Smooth muscle cell (in vitro differentiated cells): Measurements from ENCODE around the gene TBL1Y. TPM values are rescaled to one million over a fixed set of nuclear protein-coding genes. Genes with fewer than 3 reads are reported as not detected.

Experiments used
- DNase-seq: peaks from one replicate; lab custom pipeline; 2025; ENCODE audit not compliant: unreplicated experiment; lab: John Stamatoyannopoulos, UW
- H2AFZ ChIP-seq: fragments of 200-600 bp; sonication (generic); 2 replicates; pipeline ENCODE4 v1.6.0; 2016; ENCODE audit warnings: antibody characterized with exemption, low read depth, mild to moderate bottlenecking
- H3F3A ChIP-seq: fragments of 200-600 bp; sonication (generic); 2 replicates; pipeline ENCODE4 v1.6.0; 2017; ENCODE audit warnings: antibody characterized with exemption, low read depth
- H3K27ac ChIP-seq: fragments of 200-600 bp; sonication (generic); 2 replicates; pipeline ENCODE4 v1.5.1; 2016; ENCODE audit warnings: low read depth, mild to moderate bottlenecking
- H3K27me3 ChIP-seq: fragments of 200-600 bp; sonication (generic); 2 replicates; pipeline ENCODE4 v1.6.1; 2016; ENCODE audit warnings: low read depth, mild to moderate bottlenecking
- H3K36me3 ChIP-seq: fragments of 200-600 bp; sonication (generic); 2 replicates; pipeline ENCODE4 v1.5.1; 2016; ENCODE audit warnings: low read depth
- H3K4me1 ChIP-seq: fragments of 200-600 bp; sonication (generic); 2 replicates; pipeline ENCODE4 v1.5.1; 2016; ENCODE audit warnings: low read depth
- H3K4me2 ChIP-seq: fragments of 200-600 bp; sonication (generic); 2 replicates; pipeline ENCODE4 v1.6.0; 2016; ENCODE audit warnings: mild to moderate bottlenecking
- H3K4me3 ChIP-seq: fragments of 200-600 bp; sonication (generic); 2 replicates; pipeline ENCODE4 v1.5.1; 2016; ENCODE audit warnings: mild to moderate bottlenecking
- H3K79me2 ChIP-seq: fragments of 200-600 bp; sonication (generic); 2 replicates; pipeline ENCODE4 v1.6.0; 2016; ENCODE audit warnings: low read depth, mild to moderate bottlenecking
- H3K9ac ChIP-seq: fragments of 200-600 bp; sonication (generic); 2 replicates; pipeline ENCODE4 v1.6.0; 2016; ENCODE audit warnings: low read depth
- H3K9me3 ChIP-seq: fragments of 200-600 bp; sonication (generic); replicated peaks from 2 replicates; pipeline ENCODE4 v1.5.1; 2016; ENCODE audit warnings: low read depth
- H4K20me1 ChIP-seq: fragments of 200-600 bp; sonication (generic); 2 replicates; pipeline ENCODE4 v1.6.0; 2016; ENCODE audit warnings: low read depth
- CTCF ChIP-seq: fragments of 200-600 bp; sonication (generic); IDR thresholded peaks from 2 replicates; pipeline ENCODE4 v1.5.1; 2017; ENCODE audit warnings: borderline replicate concordance, mild to moderate bottlenecking, antibody characterized with exemption; ENCODE audit not compliant: insufficient read depth, poor library complexity, severe bottlenecking
- WGBS: methylation state at CpG from one replicate; pipeline ENCODE4 v1.1.7; 2016; ENCODE audit warnings: low lambda C conversion rate; 5-methylcytosine and 5-hydroxymethylcytosine counted together
- polyA plus RNA-seq: library from polyadenylated mRNA; unstranded; fragments of >200 nt; fragmentation: Nextera tagmentation; extraction: Ambion mirVana; gene quantifications from 2 replicates; pipeline ENCODE4 v1.2.1, GENCODE V29; 2016
- total RNA-seq: library from RNA; depleted of rRNA; stranded (reverse); fragments of >200 nt; gene quantifications from 2 replicates; pipeline ENCODE4 v1.2.3, GENCODE V29; 2014

Gene TBL1Y
- total and polyA plus RNA-seq, 2 experiments from 2014 or later, result not detected

- no peak overlapping the region for H3K4me3 ChIP-seq
- H3K4me1 ChIP-seq, result no peaks in the 10 kb centered on the region
- H2AFZ ChIP-seq, result no peak overlapping the region
- no peak for DNase-seq
- H3K27me3 ChIP-seq, result no peaks in the 10 kb centered on the region
- TF ChIP-seq CTCF, result no peak
- H3K79me2 ChIP-seq, result no peaks in the 10 kb centered on the region
- no peak overlapping the region for H3K4me2 ChIP-seq
- no peaks in the 10 kb centered on the region for H3K9me3 ChIP-seq
- H3F3A ChIP-seq, result no peaks in the 10 kb centered on the region
- H3K27ac ChIP-seq, result no peak overlapping the region
- H3K36me3 ChIP-seq, result no peaks in the 10 kb centered on the region
- no peaks in the 10 kb centered on the region for H4K20me1 ChIP-seq
- no CpG with 5 or more reads among the region's 10 CpGs for WGBS
- H3K9ac ChIP-seq, result no peak overlapping the region
Measured at GRCh38 chrY:7085606-7086005, 175.1 kb downstream of the TBL1Y start.

DNA sequence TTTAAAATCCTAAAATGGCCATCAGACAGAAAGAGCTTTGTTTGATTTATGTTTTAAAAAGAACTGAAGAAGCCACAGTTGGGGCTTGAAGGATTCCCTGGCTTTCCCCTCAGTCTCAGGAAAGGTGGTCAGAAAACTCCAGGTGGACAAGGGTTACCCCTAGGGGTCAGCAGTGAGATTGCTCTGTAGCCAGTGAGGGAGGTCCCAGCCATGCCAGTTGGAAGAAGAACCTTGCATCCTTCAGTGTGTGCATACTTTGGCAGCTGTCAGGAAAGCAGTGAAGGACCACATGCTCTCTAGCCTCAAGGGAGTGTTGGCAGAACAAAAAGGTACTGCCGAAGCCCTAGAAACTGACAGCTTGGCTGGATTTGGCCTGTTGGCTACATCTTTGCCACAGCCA lies 182.3 kb downstream of the TBL1Y start:
- Histone ChIP-seq H4K20me1 (no peaks in the 10 kb centered on the region), H3K36me3 (no peaks in the 10 kb centered on the region), H3F3A (no peaks in the 10 kb centered on the region), H2AFZ (no peak overlapping the region), H3K9ac (no peak overlapping the region), H3K4me3 (no peak overlapping the region), H3K4me1 (no peaks in the 10 kb centered on the region), H3K4me2 (no peak overlapping the region), H3K79me2 (no peaks in the 10 kb centered on the region), H3K9me3 (no peaks in the 10 kb centered on the region), H3K27me3 (no peaks in the 10 kb centered on the region), H3K27ac (no peak overlapping the region)
- no peak for TF ChIP-seq CTCF
- DNase-seq, result no peak
- no CpG with 5 or more reads among the region's 1 CpG for WGBS

DNA sequence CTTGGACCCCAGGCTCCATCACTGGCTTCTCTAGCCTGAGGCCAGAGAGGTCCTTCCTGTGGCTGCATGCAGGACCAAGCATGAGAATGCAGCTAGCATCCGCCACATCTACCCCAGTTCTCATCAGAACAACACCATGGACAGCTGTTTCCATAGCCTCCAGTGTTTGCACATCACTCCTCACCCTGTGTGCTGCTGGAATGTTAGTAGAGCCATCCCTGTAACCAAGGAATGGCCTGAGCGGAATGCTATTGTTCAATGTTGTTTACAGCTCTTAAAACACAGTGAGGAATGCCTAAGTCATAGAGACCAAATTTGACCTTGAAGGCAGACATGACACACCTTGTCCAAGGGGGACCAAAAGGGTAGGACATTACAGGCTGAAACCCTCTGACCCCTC lies 183.9 kb downstream of the TBL1Y start:
- no peak overlapping the region for H3K27ac ChIP-seq
- H2AFZ ChIP-seq, result no peak overlapping the region
- no peak for TF ChIP-seq CTCF
- no peaks in the 10 kb centered on the region for H3K4me1 ChIP-seq
- no peaks in the 10 kb centered on the region for H3K9me3 ChIP-seq
- H3F3A ChIP-seq, result no peaks in the 10 kb centered on the region
- H4K20me1 ChIP-seq, result no peaks in the 10 kb centered on the region
- no peaks in the 10 kb centered on the region for H3K27me3 ChIP-seq
- no peaks in the 10 kb centered on the region for H3K79me2 ChIP-seq
- H3K4me3 ChIP-seq, result no peak overlapping the region
- no peak for DNase-seq
- H3K9ac ChIP-seq, result no peak overlapping the region
- H3K4me2 ChIP-seq, result no peak overlapping the region
- no CpG with 5 or more reads among the region's 2 CpGs for WGBS
- no peaks in the 10 kb centered on the region for H3K36me3 ChIP-seq

DNA sequence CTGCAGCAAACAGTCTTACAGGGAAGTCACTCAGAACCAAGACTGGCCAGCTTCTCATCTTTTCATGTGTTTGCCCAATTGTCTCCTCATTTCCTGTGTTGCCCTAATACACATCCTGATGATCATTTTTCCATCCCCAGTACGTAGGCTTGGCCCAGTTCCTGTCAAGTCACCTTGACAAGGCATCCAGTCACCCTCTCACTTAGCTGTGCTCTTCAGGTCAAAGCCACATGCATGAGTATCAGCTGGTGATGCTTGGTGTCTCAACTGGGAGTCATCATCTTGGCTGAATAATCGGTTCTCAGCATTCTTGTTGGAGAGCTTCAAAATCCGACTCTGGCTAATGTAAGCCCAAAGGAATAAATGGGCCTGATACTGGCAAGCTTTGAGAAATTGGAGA lies 186.5 kb downstream of the TBL1Y start:
- H3K27me3 ChIP-seq, result no peaks in the 10 kb centered on the region
- H3K4me1 ChIP-seq, result no peaks in the 10 kb centered on the region
- H3K27ac ChIP-seq, result no peak overlapping the region
- no peak overlapping the region for H2AFZ ChIP-seq
- H4K20me1 ChIP-seq, result no peaks in the 10 kb centered on the region
- H3K36me3 ChIP-seq, result no peaks in the 10 kb centered on the region
- H3K9me3 ChIP-seq, result no peaks in the 10 kb centered on the region
- TF ChIP-seq CTCF, result no peak
- WGBS, result no CpG with 5 or more reads among the region's 3 CpGs
- H3K9ac ChIP-seq, result no peak overlapping the region
- DNase-seq, result no peak
- no peak overlapping the region for H3K4me3 ChIP-seq
- H3K4me2 ChIP-seq, result no peak overlapping the region
- H3K79me2 ChIP-seq, result no peaks in the 10 kb centered on the region
- no peaks in the 10 kb centered on the region for H3F3A ChIP-seq
